ENCODE data around the gene PPTC7.
"Not testable (repeated sequence)": the region's sequence is repeated elsewhere in the genome, so short reads cannot be mapped to it uniquely, and the experiment has no call there.

PPTC7 gene

DNA sequence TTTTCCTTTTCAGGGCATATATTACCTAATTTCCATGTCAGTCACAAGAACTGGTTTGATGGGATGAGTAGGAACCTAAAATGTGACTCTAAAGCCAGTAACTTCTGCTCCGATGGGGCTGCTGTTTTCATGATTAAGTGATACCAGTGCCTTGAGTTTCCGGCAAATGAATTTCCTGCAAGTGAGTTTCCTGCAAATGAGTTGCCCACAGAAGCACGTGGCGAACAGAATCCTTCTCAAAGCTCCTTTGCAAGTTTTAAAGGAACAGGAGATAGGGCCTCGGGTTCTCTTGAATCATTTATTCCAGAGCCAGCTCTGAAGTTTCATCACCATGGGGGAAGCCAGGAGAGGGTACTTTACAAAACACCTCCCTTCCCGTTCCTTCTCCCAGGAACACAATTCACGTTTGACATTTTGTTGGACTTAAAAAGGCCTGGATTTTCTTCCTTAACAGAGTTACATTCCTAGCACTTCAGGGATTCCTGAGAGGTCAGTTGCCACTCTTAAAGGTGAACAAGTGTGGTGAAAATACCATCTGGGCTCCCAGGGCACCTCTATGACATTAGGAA is 2.2 kb upstream of the PPTC7 start:
- peak; percentile 36 for DNase-seq

DNA sequence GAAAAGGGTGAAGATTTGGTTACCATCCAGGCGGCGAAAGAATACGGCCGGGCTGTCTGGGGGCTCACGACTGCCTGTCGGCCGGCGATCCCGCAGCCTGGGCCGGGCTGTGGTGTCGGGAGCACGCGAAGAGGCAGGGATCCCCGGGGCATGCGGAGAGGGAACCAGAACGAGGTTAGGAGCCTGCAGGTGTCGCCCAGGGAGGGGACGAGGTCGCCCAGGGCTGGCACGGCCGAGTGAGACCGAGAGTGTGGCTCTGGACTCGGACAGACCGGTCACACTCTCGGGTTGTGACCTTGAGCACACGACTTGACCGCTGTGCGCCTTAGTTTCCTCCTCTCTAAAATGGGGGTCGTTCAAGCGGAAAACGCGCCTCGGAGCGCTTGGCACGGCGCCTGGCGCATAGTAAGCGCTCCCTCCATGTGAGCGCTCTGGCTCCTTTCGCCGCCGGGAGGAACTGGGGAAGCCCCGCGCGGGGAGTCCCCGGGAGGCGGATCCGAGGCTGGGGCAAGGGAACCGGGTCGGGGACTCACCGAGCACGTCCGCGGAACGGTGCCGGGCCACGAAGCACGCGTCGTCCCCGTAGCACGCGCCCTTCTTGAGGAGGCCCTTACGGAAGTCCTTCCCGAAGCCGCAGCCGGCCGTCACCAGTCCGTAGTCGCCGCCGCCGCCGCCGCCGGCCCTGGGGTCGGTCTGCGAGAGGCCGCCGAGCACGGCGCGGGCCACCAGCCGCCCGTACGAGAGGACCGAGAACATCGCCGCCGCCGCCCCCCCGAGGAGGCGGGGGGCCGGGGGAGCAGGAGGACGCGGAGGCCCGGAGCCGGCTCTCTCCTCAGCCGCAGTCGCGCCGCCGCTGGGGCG is 612 bp downstream of the PPTC7 start:
- DNase-seq, result peak; percentile 31

DNA sequence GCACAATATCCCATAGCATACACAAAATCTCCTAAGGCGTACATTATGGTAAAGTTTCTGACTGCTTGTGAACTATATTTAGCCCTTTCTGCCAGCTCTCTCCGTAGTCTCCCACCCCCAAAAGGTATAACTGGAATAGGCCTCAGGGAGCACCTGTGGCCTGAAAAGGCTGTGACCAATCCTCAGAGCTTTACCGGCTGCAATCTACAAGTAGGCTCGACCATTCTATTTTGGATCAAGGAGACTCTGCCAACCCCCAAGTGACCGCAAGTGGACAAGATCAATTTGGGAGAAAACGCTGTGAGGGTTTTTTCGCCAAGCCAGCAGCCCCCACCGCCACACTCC is 1.2 kb downstream of the PPTC7 start:
- no peak for DNase-seq

DNA sequence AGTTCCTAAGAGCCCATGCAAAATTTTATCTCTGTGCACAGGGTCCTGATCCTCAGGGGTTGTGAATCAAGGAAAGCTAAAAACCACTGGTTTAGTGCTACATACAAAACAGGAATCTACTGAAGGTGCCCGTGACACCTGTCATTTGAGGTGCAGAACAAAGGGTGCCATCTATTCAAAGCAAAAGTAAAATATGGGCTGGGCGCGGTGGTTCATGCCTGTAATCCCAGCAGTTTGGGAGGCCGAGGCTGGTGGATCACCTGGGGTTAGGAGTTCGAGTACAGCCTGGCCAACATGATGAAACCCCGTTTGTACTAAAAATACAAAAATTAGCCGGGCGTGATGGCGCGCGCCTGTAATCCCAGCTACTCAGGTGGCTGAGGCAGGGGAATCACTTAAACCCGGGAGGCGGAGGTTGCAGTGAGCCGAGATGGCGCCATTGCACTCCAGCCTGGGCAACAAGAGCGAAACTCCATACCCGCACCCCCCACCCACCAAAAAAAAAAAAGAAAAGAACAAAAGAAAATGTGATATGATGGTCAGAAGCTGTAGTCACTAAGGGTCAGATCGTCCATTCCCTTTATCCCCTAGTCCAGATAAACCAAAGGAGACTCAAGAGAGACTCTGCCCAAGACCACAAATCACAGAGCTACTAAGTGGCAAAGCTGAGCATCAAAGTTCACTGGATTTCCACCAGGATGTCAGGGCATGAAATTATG is 3.4 kb downstream of the PPTC7 start:
- no peak for DNase-seq

DNA sequence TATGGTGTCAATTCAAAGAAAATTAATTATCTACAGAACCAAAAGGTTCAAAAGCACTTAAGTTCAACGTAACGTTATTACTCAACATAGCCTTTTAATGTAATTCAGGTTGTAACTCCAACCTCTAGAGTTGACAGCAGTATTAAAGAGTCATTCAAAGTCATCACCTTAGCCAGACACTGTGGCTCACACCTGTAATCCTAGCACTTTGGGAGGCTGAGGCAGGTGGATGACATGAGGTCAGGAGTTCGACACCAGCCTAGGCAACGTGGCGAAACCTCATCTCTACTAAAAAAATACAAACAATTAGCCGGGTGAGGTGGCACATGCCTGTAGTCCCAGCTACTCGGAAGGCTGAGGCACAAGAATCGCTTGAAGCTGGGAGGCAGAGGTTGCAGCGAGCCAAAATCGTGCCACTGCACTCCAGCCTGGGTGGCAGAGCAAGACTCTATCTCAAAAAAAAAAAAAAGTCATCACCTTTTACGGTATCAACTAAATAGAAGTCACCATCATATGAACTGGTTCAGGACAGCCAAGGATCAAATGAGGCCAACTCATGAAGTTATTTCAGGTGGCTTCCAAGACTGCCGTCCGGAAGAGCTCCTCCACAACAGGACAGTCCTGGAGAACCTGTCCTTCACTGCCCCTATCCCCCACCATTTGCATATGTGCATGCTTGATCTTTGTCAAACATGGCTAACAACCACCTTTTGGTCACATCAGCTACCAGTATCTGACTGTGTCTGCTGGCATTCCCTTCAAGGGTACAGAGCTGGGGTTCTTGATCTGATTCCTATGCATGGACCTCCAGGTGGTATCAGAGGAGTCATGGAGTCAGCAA is 4.2 kb downstream of the PPTC7 start:
- DNase-seq, result no peak

DNA sequence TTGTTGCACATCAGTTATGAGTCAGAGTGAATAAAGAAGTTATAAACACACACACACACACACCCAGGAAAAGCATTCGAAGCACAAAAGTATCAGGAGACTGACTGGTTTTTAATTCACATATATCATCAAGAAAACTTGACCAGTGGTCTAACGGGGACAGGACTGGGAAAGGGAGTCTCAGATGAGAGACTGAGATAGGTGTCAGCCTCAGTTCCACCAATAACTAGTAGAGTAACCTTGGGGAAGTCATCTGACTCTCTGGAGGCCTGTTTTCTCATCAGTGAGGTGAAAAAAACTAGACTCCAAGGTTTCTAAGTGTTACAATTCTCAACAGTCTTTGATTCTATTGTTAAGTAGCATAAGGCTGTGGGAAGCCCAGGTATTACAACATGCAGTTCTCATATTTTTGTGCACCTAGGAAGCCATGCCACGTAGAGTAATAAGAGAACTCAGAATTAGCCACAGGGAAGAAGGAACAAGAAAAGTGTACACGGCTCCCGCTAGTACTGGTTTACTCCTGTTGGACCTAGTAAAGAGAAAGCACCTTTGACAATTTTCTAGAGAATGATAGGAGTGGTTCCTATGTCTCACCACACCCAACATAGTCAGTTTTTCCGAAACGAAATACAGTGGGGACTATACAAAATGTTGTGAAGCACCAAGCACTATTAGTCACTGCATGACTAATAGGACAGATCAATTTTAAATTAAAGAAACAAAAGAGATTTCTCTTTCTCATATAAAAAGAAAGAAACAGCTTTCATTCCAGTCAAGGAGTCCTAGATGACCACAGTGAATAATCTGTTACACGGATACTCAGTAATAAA is 5.0 kb downstream of the PPTC7 start:
- peak; percentile 71 for DNase-seq

DNA sequence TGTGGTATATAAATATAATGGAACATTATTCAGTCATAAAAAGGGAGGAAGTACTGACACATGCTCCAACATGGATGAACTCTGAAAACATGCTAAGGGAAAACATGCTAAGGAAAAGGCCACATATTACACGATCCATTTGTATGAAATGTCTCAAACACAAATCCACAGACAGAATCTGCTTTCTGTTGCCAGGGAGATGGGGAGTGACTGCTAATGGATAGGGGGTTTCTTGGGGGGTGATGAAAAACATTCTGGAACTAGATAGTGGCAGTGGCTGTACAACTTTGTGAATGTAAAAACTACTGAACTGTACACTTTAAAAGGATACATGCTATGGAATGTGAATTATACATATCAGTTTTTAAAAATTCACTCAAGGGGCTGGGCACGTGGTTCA is 6.6 kb downstream of the PPTC7 start:
- DNase-seq, result no peak

DNA sequence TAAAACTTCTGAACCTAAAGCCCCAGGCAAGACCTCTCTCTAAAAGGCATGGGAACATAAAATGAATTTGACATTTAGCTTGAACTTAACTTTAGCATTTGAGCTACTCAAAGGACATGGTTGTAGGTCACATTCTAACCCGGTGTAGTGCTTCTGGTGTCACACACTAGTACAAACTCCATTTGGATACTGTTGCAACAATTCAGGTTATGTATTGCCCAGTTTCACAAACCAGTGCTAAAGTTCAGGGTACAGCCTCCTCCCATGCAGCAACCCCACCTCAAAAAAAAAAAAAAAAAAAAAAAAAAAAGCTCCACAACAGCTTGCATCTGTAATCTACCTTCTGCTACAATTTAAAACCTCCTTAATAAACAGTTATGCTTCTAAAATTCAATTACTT is 7.8 kb downstream of the PPTC7 start:
- no peak for DNase-seq

DNA sequence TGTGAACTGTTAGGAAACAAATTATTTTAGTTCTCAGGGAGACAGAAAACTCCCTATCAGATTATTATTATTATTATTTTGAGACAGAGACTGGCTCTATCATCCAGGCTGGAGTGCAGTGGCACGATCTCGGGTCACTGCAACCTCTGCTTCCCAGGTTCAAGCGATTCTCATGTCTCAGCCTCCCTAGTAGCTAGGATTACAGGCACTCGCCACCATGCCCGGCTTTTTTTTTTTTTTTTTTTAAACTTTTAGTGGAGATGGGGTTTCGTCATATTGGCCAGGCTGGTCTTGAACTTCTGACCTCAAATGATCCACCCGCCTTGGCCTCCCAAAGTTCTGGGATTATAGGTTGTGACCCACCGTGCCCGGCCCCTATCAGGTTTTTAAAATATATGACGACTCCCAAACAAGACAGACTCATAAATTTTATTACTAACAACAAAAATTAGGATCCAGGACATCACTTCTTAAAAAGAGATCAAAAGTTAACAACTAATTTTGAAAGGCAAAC is 8.3 kb downstream of the PPTC7 start:
- not testable (repeated sequence) for DNase-seq

DNA sequence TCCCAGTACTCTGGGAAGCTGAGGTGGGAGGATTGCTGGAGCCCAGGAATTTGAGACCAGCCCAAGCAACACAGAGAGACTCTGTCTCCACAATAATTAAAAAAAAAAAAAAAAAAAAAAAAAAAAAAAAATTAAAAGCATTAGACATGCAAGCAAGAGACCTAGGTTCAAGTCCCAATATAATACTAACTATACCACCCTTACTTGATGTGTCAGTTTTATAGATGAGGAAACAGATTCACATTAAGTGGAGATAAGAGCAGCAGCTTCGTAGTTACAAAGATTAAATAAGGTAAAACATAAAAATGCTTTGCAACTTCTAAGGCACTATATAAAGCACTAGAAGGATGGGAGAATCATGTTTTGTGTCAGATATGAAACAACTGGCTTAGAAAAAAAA is 9.1 kb downstream of the PPTC7 start:
- DNase-seq, result no peak

DNA sequence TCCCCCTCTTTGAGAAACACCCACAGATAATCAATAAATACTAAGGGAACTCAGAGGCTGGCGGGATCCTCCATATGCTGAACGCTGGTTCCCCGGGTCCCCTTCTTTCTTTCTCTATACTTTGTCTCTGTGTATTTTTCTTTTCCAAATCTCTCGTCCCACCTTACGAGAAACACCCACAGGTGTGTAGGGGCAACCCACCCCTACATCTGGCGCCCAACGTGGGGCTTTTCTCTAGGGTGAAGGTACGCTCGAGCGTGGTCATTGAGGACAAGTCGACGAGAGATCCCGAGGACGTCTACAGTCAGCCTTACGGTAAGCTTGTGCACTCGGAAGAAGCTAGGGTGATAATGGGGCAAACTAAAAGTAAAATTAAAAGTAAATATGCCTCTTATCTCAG is 12.3 kb downstream of the PPTC7 start:
- DNase-seq, result not testable (repeated sequence)

DNA sequence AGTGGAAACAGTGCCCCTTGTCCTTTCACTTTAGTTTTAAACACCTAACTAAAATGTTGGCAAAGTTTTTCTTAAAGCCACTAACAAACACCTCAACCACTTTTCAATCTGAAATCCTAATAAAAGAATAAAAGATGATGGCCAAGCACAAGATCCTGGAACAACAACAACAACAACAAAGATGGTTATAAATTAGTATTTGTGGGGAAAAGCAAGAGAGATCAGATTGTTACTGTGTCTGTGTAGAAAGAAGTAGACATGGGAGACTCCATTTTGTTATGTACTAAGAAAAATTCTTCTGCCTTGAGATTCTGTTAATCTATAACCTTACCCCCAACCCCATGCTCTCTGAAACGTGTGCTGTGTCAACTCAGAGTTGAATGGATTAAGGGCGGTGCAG is 13.3 kb downstream of the PPTC7 start:
- DNase-seq, result not testable (repeated sequence)

DNA sequence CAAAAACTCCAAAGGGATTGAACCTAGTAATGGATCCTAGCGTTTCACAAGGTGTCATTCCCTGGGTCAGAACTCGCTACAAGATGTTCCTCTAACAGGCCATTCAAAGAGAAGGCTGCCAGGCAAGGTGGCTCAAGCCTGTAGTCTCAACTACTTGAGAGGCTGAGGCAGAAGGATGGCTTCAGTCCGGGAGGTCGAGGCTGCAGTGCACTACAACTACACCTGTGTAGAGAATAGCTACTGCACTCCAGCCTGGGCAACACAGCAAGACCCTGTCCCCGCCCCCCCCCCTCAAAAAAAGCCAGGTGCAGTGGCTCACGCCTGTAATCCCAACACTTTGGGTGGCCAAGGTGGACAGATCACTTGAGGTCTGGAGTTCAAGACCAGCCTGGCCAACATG is 14.4 kb downstream of the PPTC7 start:
- no peak for DNase-seq

DNA sequence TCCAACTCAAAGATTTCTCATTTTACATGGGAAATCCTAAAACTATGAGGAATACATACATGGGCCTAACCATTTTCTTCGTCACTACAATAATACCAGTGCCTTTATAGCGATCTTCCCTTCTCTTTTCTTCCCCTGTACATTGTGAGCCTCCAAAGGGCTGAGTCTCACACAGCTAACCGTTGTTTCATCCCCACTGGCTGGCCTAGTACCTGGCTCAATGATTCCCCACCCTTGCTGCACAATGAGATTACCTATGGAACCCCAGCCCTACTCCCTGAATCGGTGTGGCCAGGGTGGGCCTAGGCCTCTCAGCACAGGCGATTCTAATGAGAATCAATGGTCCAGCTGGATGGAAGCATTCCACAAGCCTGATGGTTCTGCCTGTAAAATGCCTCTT is 16.1 kb downstream of the PPTC7 start:
- DNase-seq, result no peak

DNA sequence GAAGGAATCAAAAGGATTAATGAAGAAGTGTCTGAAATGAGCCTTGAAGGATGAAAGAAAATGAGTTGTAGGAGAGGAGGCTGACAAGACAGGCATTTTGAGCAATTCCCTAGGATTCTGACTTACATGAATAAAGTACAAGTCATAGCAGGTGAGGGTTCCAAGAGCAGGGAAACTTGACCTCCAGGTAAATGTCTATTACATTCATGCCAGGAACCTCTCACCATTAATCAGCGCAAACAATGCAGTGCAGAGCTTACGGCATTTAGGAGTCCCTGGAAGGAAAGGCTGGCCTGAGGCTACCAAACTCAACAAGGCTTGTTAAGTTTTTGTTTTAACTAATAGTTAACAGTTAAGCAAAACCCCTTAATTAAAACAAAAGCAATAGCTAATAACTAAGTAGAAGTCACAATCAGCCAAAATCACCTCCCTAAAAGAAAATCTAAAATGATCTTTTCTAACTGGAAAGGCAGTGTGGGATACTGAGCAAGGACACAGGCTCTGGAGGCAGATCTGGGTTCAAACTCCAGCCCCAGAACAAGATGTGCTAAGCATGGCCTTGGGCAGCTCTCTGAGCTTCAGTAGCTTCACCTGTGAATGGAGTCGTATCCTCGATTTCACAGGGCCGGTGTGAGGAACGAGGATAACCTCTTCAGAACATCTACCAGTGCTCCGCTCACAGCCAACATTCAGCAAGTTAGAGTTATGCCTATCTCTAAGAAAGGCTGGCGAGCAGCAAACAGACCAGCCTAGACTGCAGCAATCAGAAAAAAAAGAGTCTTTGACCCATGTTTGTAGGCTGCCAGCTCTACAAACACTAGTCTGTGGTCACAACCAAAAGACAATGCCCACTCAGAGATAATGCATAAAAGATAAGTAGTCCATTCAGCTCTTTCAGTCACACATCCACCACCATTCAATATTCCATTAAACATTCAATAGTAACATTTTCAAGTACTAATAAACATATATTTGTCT is 16.9 kb downstream of the PPTC7 start:
- DNase-seq, result no peak

DNA sequence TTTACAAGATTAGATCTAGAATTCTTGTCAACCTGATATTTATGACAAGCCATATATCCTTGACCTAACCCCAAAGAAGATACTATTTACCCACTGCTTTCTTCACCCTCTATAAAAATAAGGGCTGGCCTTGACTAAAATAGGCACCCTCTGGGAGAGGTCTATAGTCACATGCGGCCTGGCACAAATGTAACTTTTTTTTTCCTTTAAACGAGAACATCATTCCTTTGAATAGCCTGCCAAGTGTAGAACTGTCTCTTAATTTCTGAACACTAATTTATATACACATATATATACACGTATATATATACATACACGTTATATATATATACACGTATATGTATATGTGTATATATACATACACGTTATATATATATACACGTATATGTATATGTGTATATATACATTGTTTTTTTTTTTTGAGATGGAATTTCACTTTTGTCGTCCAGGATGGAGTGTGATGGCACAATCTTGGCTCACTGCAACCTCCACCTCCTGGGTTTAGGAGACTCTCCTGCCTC is 18.6 kb downstream of the PPTC7 start:
- no peak for DNase-seq

DNA sequence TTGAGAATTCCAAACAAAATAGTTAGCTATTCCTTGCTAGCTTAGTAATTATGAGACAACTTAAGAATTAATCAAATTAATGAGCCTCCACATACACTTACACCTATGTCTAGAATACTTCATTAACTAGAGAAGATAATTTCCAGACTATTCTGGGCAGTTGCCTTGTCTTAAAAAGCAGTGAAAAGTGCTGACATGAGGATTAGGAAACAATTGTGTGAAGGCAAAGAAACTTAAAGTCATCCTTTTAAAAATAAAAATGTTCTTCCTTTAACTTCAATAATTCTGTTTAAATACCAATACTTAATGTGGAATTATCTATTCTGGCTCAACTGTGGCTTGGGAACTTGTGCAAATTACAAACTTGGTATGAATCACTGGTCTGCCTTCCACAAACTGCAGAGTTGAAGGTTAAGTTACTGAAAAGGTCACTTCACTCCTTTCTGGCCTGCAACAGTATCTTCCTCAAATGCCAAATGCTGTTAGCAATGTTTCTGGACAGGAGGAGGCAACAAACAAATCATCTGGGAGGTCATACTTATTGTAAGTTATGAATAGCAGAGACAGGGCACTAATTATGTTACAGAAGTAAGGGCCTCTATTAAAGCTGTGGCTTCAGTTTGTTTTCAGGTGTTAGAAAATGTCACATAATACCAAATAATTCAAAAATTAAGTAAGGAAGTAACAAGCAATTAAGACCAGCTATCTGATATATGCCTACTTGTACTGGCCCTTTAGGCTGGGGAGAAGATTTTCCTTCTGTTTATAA is 19.2 kb downstream of the PPTC7 start:
- DNase-seq, result no peak

DNA sequence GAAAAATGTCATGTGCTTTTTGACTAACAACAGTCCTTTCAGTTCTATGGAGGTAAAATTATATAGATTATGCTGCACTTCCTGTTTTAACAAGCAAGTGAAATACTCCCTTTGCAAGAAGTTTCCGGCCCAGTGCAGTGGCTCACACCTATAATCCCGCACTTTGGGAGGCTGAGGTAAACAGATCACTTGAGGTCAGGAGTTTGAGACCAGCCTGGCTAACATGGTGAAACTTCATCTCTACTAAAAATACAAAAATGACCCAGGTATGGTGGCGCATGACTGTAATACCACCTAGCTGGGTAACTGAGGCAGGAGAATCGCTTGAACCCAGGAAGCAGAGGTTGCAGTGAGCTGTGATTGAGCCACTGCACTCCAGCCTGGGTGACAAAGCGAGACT is 20.7 kb downstream of the PPTC7 start:
- not testable (repeated sequence) for DNase-seq

DNA sequence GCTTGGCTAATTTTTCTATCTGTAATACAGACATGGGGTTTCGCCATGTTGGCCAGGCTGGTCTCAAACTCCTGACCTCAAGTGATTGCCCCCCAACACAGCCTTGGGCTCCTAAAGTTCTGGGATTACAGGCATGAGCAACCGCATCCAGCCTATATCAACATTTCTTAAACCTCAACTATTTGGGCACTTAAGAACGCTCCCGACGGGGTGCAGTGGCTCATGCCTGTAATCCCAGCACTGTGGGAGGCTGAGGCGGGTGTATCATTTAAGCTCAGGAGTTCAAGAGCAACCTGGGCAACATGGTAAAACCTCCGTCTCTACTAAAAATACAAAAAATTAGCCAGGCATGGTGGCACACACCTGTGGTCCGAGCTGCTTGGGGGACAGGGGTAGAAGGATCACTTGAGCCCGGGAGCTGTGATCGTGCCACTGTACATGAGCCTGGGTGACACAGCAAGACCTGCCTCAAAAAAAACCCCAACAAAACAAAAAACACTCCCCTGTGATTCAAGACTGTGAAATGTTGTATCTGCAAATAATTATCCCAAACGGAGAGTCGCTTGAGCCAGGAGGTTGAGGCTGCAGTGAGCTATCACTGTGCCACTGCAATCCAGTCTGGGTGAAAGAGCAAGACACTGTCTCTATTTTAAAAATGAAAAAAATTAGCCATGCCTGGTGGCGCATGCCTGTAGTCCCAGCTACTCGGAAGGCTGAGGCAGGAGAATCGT is 21.5 kb downstream of the PPTC7 start:
- DNase-seq, result peak; percentile 45

Measured in fibroblast of skin of abdomen (primary cell).